Parathyroid adenoma (tissue), 2 donors: ENCODE results near the gene GPATCH2.

Experiments used
- H2AFZ ChIP-seq: fragments of 300-600 bp; sonication (generic); one replicate; pipeline ENCODE4 v1.7.0; 2017; ENCODE audit warnings: antibody characterized with exemption, mild to moderate bottlenecking
- H3K27ac ChIP-seq: fragments of 300-600 bp; sonication (generic); one replicate; pipeline ENCODE4 v1.7.0; 2017
- H3K27me3 ChIP-seq: fragments of 300-600 bp; sonication (generic); one replicate; pipeline ENCODE4 v1.7.0; 2017; ENCODE audit warnings: low read length; ENCODE audit not compliant: control insufficient read depth, insufficient read depth
- H3K36me3 ChIP-seq: fragments of 300-600 bp; sonication (generic); one replicate; pipeline ENCODE4 v1.7.0; 2017; ENCODE audit warnings: low read length; ENCODE audit not compliant: control insufficient read depth, insufficient read depth
- H3K4me1 ChIP-seq: fragments of 300-600 bp; sonication (generic); one replicate; pipeline ENCODE4 v1.7.0; 2017; ENCODE audit warnings: control low read depth
- H3K4me2 ChIP-seq: fragments of 300-600 bp; sonication (generic); one replicate; pipeline ENCODE4 v1.7.0; 2017; ENCODE audit warnings: low read length
- H3K4me3 ChIP-seq: fragments of 300-600 bp; sonication (generic); one replicate; pipeline ENCODE4 v1.7.0; 2017; ENCODE audit warnings: low read depth, low read length
- H3K79me2 ChIP-seq: fragments of 300-600 bp; sonication (generic); one replicate; pipeline ENCODE4 v1.7.0; 2017; ENCODE audit warnings: control low read depth
- H3K9ac ChIP-seq: fragments of 300-600 bp; sonication (generic); one replicate; pipeline ENCODE4 v1.7.0; 2017; ENCODE audit warnings: mild to moderate bottlenecking
- H3K9me3 ChIP-seq: fragments of 300-600 bp; sonication (generic); one replicate; pipeline ENCODE4 v1.7.0; 2017; ENCODE audit warnings: low read length; ENCODE audit not compliant: control insufficient read depth
- CTCF ChIP-seq: fragments of 300-600 bp; sonication (generic); IDR thresholded peaks from one replicate; pipeline ENCODE4 v1.7.0; 2017; ENCODE audit warnings: antibody characterized with exemption, mild to moderate bottlenecking
- donor health status: primary hyperparathyroidism.

GPATCH2 gene

GRCh38 chr1:217535601-217536377, 95.1 kb downstream of the GPATCH2 start:
- no peaks in the 10 kb centered on the region for H3K9me3 ChIP-seq
- no peaks in the 10 kb centered on the region for H3K27me3 ChIP-seq
- TF ChIP-seq CTCF: no peak
- H3K36me3 ChIP-seq: no peaks in the 10 kb centered on the region
- H3K79me2 ChIP-seq: no peaks in the 10 kb centered on the region
- no peak overlapping the region for H2AFZ ChIP-seq
- H3K9ac ChIP-seq: no peak overlapping the region
- no peak overlapping the region for H3K4me2 ChIP-seq
- no peak overlapping the region for H3K27ac ChIP-seq
- no peak overlapping the region for H3K4me3 ChIP-seq
- H3K4me1 ChIP-seq: no peaks in the 10 kb centered on the region

GRCh38 chr1:217534566-217534965, 96.3 kb downstream of the GPATCH2 start:
- H3K4me1 ChIP-seq: no peaks in the 10 kb centered on the region
- no peak overlapping the region for H3K27ac ChIP-seq
- no peak overlapping the region for H3K4me2 ChIP-seq
- H3K79me2 ChIP-seq: no peaks in the 10 kb centered on the region
- no peaks in the 10 kb centered on the region for H3K9me3 ChIP-seq
- H2AFZ ChIP-seq: no peak overlapping the region
- no peak for TF ChIP-seq CTCF
- no peak overlapping the region for H3K9ac ChIP-seq
- no peaks in the 10 kb centered on the region for H3K36me3 ChIP-seq
- H3K27me3 ChIP-seq: no peaks in the 10 kb centered on the region
- no peak overlapping the region for H3K4me3 ChIP-seq

DNA sequence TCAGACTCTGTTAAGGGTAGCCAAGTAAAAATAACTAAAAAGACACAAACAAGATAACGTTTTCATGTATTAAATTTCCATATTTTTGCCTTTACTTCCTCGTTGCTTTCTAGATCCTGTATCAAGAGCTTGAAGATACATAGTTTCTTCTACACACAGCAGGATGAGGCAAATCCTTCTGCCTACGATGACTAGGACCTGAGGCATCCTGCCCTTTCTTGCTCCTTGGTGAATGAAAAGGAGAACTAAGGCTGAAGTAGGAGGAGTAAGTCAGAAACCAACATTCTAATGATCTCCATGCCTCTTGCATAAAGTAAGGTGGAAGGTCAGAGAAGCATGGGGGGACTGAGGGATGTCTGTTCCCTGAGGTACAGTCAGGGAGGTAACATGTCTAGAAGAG, 102.6 kb downstream of the GPATCH2 start:
- Histone ChIP-seq H3K27me3 (no peaks in the 10 kb centered on the region), H3K4me2 (no peak overlapping the region), H3K79me2 (no peaks in the 10 kb centered on the region), H3K36me3 (no peaks in the 10 kb centered on the region), H3K9me3 (no peaks in the 10 kb centered on the region), H2AFZ (no peak overlapping the region), H3K27ac (no peak overlapping the region), H3K4me1 (no peaks in the 10 kb centered on the region), H3K4me3 (no peak overlapping the region), H3K9ac (no peak overlapping the region)
- TF ChIP-seq CTCF: no peak

DNA sequence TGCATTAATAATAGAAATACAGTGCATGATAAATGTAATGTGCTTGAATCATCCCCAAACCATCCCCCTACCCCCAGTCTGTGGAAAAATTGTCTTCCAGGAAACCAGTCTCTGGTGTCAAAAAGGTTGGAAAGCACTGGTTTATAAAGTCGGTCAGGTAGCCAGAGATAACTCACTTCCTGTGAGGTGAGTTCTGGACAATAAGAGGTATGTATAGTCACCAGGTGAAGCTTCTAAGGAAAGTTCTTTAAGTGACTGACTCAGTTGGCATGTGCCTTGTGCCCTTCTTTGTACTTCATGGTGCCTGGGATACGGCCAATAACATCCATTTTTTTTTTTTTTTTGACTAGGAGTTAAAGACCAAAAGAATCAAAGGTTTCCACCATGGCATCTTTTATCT, 103.7 kb downstream of the GPATCH2 start:
- Histone ChIP-seq H3K9me3 (no peaks in the 10 kb centered on the region), H3K9ac (no peak overlapping the region), H3K27ac (no peak overlapping the region), H3K4me2 (no peak overlapping the region), H3K79me2 (no peaks in the 10 kb centered on the region), H3K4me1 (no peaks in the 10 kb centered on the region), H3K4me3 (no peak overlapping the region), H3K36me3 (no peaks in the 10 kb centered on the region), H2AFZ (no peak overlapping the region), H3K27me3 (no peaks in the 10 kb centered on the region)
- TF ChIP-seq CTCF: no peak

- H3K36me3 ChIP-seq: no peaks in the 10 kb centered on the region
- no peaks in the 10 kb centered on the region for H3K27me3 ChIP-seq
- no peaks in the 10 kb centered on the region for H3K79me2 ChIP-seq
- H3K4me1 ChIP-seq: no peaks in the 10 kb centered on the region
- H3K9me3 ChIP-seq: no peaks in the 10 kb centered on the region
- H3K4me2 ChIP-seq: no peak overlapping the region
- no peak overlapping the region for H3K27ac ChIP-seq
- TF ChIP-seq CTCF: no peak
- H2AFZ ChIP-seq: no peak overlapping the region
- H3K9ac ChIP-seq: no peak overlapping the region
- no peak overlapping the region for H3K4me3 ChIP-seq
Measured at GRCh38 chr1:217526636-217527035, 104.3 kb downstream of the GPATCH2 start.
